HepG2 (cell line): ENCODE results near the gene MAPK8IP3. TPM values are rescaled to one million over a fixed set of nuclear protein-coding genes. Genes with fewer than 3 reads are reported as not detected.
A peak's percentile ranks its signal among the peaks of the same experiment; 100 is the strongest.

ENCODE experiments used
- BCL3 ChIP-seq: sonication (generic); formaldehyde crosslinking; IDR thresholded peaks from 2 replicates; pipeline ENCODE4 v1.5.1; 2020; ENCODE audit warnings: mild to moderate bottlenecking, missing genetic modification reagents, moderate library complexity
- BHLHE40 ChIP-seq: IDR thresholded peaks from 2 replicates; pipeline ENCODE4 v1.6.1; 2011; ENCODE audit warnings: low read length, improper control_type of control experiment
- DR1 ChIP-seq: sonication (generic); formaldehyde crosslinking; IDR thresholded peaks from 2 replicates; pipeline ENCODE4 v1.8.0; 2021; ENCODE audit warnings: mild to moderate bottlenecking, missing genetic modification reagents, inconsistent platforms
- FOXK2 ChIP-seq: fragments of 450-650 bp; IDR thresholded peaks from 2 replicates; pipeline ENCODE4 v1.6.1; 2016
- GATA4 ChIP-seq: sonication (generic); IDR thresholded peaks from 2 replicates; pipeline ENCODE4 v1.6.1; 2016; ENCODE audit warnings: antibody characterized with exemption, low read depth, borderline replicate concordance
- HDAC2 ChIP-seq: sonication (generic); formaldehyde crosslinking; IDR thresholded peaks from 2 replicates; pipeline ENCODE4 v1.4.0; 2020; ENCODE audit warnings: missing genetic modification reagents
- HNF4A ChIP-seq: sonication (generic); formaldehyde crosslinking; IDR thresholded peaks from 2 replicates; pipeline ENCODE4 v1.4.0; 2020; ENCODE audit warnings: missing genetic modification reagents
- HOXA9 ChIP-seq: sonication (generic); formaldehyde crosslinking; IDR thresholded peaks from 2 replicates; pipeline ENCODE4 v1.8.1; 2022; ENCODE audit warnings: missing genetic modification reagents, mild to moderate bottlenecking, moderate library complexity, borderline replicate concordance
- JUNB ChIP-seq: sonication (generic); formaldehyde crosslinking; IDR thresholded peaks from 2 replicates; pipeline ENCODE4 v1.8.0; 2022; ENCODE audit warnings: missing genetic modification reagents, mild to moderate bottlenecking, borderline replicate concordance
- NONO ChIP-seq, 2 experiments: fragments of 450-650 bp in 1 of 2; sonication (generic) in 1 of 2; formaldehyde crosslinking in 1 of 2; IDR thresholded peaks in 1 of 2; conservative IDR thresholded peaks in 1 of 2; 2 replicates each; pipeline versions ENCODE4 v1.6.1 to v1.8.0; 2017 to 2022; ENCODE audit warnings: mild to moderate bottlenecking in 1 of 2, missing genetic modification reagents in 1 of 2, moderate library complexity in 1 of 2
- NR2F2 ChIP-seq: IDR thresholded peaks from 2 replicates; pipeline ENCODE4 v1.6.1; 2012; ENCODE audit warnings: low read depth, inconsistent platforms, borderline replicate concordance
- PHF20 ChIP-seq: sonication (generic); formaldehyde crosslinking; IDR thresholded peaks from 2 replicates; pipeline ENCODE4 v1.5.0; 2020; ENCODE audit warnings: mild to moderate bottlenecking, missing genetic modification reagents
- PPARG ChIP-seq: conservative IDR thresholded peaks from 2 replicates; pipeline ENCODE4 v1.6.1; 2016; ENCODE audit warnings: missing biosample characterization, missing genetic modification reagents
- RBAK ChIP-seq: sonication (generic); formaldehyde crosslinking; IDR thresholded peaks from 2 replicates; pipeline ENCODE4 v1.5.1; 2020; ENCODE audit warnings: mild to moderate bottlenecking, missing genetic modification reagents
- SETDB1 ChIP-seq: sonication (generic); formaldehyde crosslinking; IDR thresholded peaks from 2 replicates; pipeline ENCODE4 v1.5.1; 2020; ENCODE audit warnings: missing genetic modification reagents, mild to moderate bottlenecking, borderline replicate concordance
- SP140L ChIP-seq: sonication (generic); formaldehyde crosslinking; IDR thresholded peaks from 2 replicates; pipeline ENCODE4 v1.4.0; 2020; ENCODE audit warnings: missing genetic modification reagents, borderline replicate concordance
- SRY ChIP-seq: sonication (generic); formaldehyde crosslinking; IDR thresholded peaks from 2 replicates; pipeline ENCODE4 v1.8.0; 2022; ENCODE audit warnings: mild to moderate bottlenecking, missing genetic modification reagents
- TFAP4 ChIP-seq: sonication (generic); IDR thresholded peaks from 2 replicates; pipeline ENCODE4 v1.6.1; 2016; ENCODE audit warnings: low read depth, borderline replicate concordance
- ZBTB49 ChIP-seq: sonication (generic); formaldehyde crosslinking; IDR thresholded peaks from 2 replicates; pipeline ENCODE4 v1.4.0; 2020; ENCODE audit warnings: missing genetic modification reagents, borderline replicate concordance
- ZNF160 ChIP-seq: sonication (generic); formaldehyde crosslinking; IDR thresholded peaks from 2 replicates; pipeline ENCODE4 v1.8.0; 2022; ENCODE audit warnings: mild to moderate bottlenecking, inconsistent platforms, missing genetic modification reagents
- ZNF446 ChIP-seq: sonication (generic); formaldehyde crosslinking; IDR thresholded peaks from 2 replicates; pipeline ENCODE4 v1.5.0; 2020; ENCODE audit warnings: mild to moderate bottlenecking, missing genetic modification reagents
- ZNF549 ChIP-seq: sonication (generic); formaldehyde crosslinking; IDR thresholded peaks from 2 replicates; pipeline ENCODE4 v1.5.0; 2020; ENCODE audit warnings: missing genetic modification reagents
- ZNF589 ChIP-seq: sonication (generic); formaldehyde crosslinking; conservative IDR thresholded peaks from 2 replicates; pipeline ENCODE4 v1.8.0; 2022; ENCODE audit warnings: mild to moderate bottlenecking, moderate library complexity, missing genetic modification reagents
- ZNF615 ChIP-seq: sonication (generic); formaldehyde crosslinking; IDR thresholded peaks from 2 replicates; pipeline ENCODE4 v1.5.0; 2020; ENCODE audit warnings: mild to moderate bottlenecking, missing genetic modification reagents, borderline replicate concordance
- ZNF629 ChIP-seq: sonication (generic); formaldehyde crosslinking; conservative IDR thresholded peaks from 2 replicates; pipeline ENCODE4 v1.5.0; 2020; ENCODE audit warnings: missing genetic modification reagents
- ZNF704 ChIP-seq: sonication (generic); formaldehyde crosslinking; IDR thresholded peaks from 2 replicates; pipeline ENCODE4 v1.8.1; 2023; ENCODE audit warnings: mild to moderate bottlenecking, inconsistent platforms, moderate library complexity, missing genetic modification reagents, borderline replicate concordance
- polyA plus RNA-seq, 8 experiments: library from polyadenylated mRNA; depleted of rRNA in 3 of 8; stranded (reverse) in 7 of 8; unstranded in 1 of 8; fragments of >200 nt; fragmentation: Illumina TruSeq in 4 of 8; extraction: Trizol in 4 of 8; gene quantifications; 2 replicates each; pipeline versions ENCODE4 v1.2.1 to v1.2.3, GENCODE V29; 2011 to 2016; ENCODE audit warnings: low read depth in 4 of 8, missing spikeins in 1 of 8, mixed read lengths in 1 of 8; ENCODE audit not compliant: insufficient read depth in 1 of 8
- total RNA-seq, 5 experiments: library from RNA; depleted of rRNA; stranded (reverse); fragments of >200 nt; fragmentation: Illumina TruSeq; extraction: Trizol; gene quantifications; 2 replicates each; pipeline ENCODE4 v1.2.3, GENCODE V29; 2016; ENCODE audit warnings: low read depth in 1 of 5

MAPK8IP3 gene
- total and polyA plus RNA-seq, 2 of the 13 experiments (the other 11 are each of a cell fraction or from before 2014, with no cell fraction given) = 25.1 to 41.7 TPM

- no peak for TF ChIP-seq ZNF629 (CRISPR knock-in tag)
- no peak for TF ChIP-seq ZNF589
- TF ChIP-seq DR1 (CRISPR knock-in tag) = no peak
- no peak for TF ChIP-seq PPARG (CRISPR knock-in tag)
- TF ChIP-seq BCL3 (CRISPR knock-in tag) = no peak; the same call in 1 of the 2 replicates
- TF ChIP-seq SP140L = no peak
- TF ChIP-seq BHLHE40 = peak; percentile 6; the same call in 1 of the 2 replicates
- TF ChIP-seq ZNF615 (CRISPR knock-in tag) = 0 out of 2 replicates have a peak, but pooled peaks have one; percentile 56
- TF ChIP-seq PHF20 (CRISPR knock-in tag) = no peak; the same call in none of the 2 replicates
- no peak for TF ChIP-seq TFAP4
- no peak for TF ChIP-seq NR2F2
- no peak for TF ChIP-seq NONO (IDR thresholded peaks at IDR 0.05)
- 0 out of 2 replicates have a peak, but pooled peaks have one; percentile 36 for TF ChIP-seq NONO (CRISPR knock-in tag; conservative IDR thresholded peaks at IDR 0.05)
- no peak for TF ChIP-seq JUNB (CRISPR knock-in tag)
- TF ChIP-seq ZNF446 (CRISPR knock-in tag) = 0 out of 2 replicates have a peak, but pooled peaks have one; percentile 59
- TF ChIP-seq GATA4 = no peak
- no peak for TF ChIP-seq RBAK
- no peak for TF ChIP-seq ZNF549
- TF ChIP-seq ZNF160 (CRISPR knock-in tag) = no peak
- no peak for TF ChIP-seq ZNF704 (CRISPR knock-in tag)
- TF ChIP-seq HDAC2 (CRISPR knock-in tag) = no peak
- TF ChIP-seq SRY (CRISPR knock-in tag) = no peak
- TF ChIP-seq HOXA9 (CRISPR knock-in tag) = no peak
- no peak for TF ChIP-seq HNF4A (CRISPR knock-in tag)
- no peak for TF ChIP-seq SETDB1 (CRISPR knock-in tag)
- TF ChIP-seq FOXK2 = no peak
- no peak for TF ChIP-seq ZBTB49 (CRISPR knock-in tag)
Measured at GRCh38 chr16:1678500-1679098, 27.4 kb upstream of the MAPK8IP3 start (continued).
